Activated CD8-positive, alpha-beta memory T cell treated with anti-CD3 and anti-CD28 coated beads, Interleukin-2, amount 50 U/mL, for 48 hours (primary cell): ENCODE measurements around the gene HSPA13.
A peak's percentile ranks its signal among the peaks of the same experiment; 100 is the strongest.
"Not testable (repeated sequence)": the region's sequence is repeated elsewhere in the genome, so short reads cannot be mapped to it uniquely, and the experiment has no call there.

Experiments
- DNase-seq: peaks from one replicate; pipeline ENCODE4 v3.0.0-alpha.2; 2020

HSPA13 gene, protein sequence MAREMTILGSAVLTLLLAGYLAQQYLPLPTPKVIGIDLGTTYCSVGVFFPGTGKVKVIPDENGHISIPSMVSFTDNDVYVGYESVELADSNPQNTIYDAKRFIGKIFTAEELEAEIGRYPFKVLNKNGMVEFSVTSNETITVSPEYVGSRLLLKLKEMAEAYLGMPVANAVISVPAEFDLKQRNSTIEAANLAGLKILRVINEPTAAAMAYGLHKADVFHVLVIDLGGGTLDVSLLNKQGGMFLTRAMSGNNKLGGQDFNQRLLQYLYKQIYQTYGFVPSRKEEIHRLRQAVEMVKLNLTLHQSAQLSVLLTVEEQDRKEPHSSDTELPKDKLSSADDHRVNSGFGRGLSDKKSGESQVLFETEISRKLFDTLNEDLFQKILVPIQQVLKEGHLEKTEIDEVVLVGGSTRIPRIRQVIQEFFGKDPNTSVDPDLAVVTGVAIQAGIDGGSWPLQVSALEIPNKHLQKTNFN

DNA sequence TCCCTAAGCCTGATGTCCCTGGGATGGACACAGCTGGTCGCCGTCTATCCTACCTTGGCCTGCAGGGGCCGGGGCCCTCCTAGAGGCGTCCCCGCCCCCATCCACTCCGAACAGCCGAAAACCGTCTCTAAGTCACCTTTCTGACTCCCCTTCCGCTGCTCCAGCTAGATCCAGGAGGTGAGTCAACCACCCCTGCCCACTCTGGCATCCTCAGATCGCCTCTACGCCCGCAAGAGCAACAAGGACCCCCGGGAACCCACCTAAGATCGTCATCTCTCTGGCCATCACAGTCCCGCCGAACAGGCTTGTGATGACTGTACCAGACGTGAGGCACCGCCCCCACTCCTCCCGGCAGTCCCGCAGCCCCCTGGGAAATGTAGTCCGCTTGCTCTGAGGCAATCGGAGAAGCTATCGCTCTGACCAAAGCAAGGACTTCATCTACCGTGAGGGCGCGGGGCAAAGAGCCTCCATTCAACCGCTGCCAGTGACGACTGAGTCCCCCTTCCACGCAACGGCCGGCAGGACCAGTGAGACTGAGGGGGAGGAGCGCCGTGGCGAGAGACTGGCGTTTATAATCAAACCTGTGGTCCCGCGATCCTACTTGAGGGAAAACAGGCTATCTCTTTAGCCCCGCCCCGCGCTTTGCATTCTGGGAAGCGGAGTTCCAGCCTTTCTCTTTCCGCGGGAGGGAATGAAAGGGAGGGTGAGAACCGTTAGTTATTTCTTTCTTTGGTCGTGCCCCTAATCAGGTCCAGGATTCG, at the start of gene HSPA13:
Gene HSPA13, minus strand, starts transcription at position 312 of the 761 bp plus-strand sequence. Its CDS starts 27 bp downstream, at position 285.
- peak; percentile 96 for DNase-seq

DNA sequence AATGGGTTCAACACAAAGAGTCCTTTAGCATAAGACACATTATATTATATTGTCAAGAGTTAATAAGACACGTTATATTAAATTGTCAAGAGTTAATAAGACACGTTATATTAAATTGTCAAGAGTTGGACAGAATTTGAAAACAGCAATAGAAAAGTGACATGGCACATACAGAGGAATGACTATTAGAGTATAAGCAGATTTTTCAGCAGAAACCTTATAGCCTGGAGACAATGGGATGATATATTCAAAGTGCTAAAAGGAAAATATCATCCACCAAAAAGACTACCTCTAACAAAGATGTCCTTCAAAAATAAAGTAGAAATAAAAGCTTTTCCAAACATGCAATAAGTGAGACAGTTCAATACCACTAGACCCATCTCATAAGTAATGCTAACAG, 36.0 kb upstream of the HSPA13 start:
- no peak for DNase-seq

DNA sequence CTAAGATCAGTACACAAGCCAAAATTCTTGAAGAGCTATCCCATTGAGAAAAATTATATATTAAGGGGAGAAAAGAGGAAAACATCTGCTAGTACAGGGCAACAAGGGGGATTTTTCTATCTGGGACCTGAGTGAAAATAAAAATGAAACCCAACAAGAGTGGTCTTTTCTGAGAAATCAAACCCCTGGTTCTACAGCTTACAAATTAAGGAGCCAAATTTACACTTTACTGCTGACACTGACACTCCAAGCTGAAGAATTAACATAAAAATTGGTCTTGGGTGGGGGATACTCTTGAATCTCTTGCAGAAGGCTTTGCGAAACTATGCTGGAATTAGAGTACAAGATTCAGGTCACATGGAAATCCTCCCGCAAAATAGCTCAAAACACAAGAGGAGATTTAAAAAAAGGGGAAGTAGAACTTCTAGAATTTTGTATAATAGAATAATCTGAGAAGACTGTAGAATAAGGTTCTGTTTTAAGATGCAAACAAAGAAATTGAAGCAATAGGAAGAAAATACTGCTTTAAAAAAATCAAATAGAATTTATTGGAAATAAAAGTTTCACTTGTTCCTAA, 32.1 kb upstream of the HSPA13 start:
- DNase-seq: no peak

- no peak for DNase-seq
Measured at GRCh38 chr21:14405962-14406361, 23.0 kb upstream of the HSPA13 start.

DNA sequence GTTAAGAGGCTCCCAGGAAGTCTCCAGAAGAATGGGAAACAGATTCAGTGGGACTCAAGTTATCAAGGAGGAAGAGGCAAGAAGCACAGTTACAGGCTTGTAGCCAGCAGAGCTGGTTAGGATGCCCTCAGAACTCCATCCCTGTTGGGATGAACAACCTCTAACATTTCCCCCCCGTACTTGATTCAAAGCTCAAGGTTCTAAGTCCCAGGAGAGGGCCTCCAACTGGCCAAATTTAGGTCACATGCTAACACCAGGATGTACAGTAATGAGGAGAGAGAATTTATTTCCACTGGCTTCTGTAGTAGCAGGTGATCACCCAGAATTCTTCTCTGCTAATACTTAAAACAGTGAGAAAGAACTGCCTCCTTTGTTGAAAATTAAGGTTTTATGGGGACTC, 22.3 kb upstream of the HSPA13 start:
- DNase-seq: no peak

- DNase-seq: no peak
Measured at GRCh38 chr21:14403681-14404318, 20.9 kb upstream of the HSPA13 start.

DNA sequence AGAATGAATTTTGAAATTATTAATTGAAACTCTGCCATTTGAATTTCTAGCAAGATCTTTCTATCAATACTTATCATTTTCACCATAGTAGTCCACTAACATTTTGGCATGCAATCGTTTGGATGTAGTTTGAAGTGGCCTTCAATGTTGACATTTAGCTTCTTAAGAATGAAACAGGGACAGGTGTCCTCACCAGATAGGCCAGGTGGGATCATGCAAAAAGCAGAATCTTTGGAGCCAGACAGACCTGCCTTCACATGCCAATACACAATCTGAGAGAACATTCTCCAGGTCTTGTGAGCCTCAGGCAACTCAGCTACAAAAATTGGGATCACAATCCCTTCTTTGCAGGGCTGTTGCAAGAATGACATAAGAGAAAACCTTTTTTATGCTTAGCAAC, 18.3 kb upstream of the HSPA13 start:
- DNase-seq: no peak

GRCh38 chr21:14388282-14388681, 5.3 kb upstream of the HSPA13 start:
- DNase-seq: no peak

DNA sequence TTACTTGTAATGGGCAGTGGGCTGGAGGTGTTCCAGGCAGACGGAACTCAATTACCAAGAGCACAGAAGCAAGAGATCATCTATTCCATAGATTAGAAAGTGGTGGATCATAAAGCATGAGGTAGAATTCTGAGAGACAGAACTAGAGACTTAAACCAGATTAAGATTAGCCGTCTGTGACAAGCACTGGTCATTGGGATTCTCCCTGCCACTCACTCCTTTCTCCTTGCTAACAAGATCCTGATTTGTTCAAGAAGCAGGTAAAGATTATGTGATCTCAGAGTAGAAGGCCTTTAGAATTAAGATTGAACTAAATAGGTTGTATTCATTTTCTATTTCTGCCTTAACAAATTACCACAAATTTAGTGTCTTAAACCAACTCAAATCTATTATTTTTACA, 1.5 kb upstream of the HSPA13 start:
- DNase-seq: no peak

- DNase-seq: no peak
Measured at GRCh38 chr21:14383596-14384180, 742 bp upstream of the HSPA13 start.

GRCh38 chr21:14382486-14382834, 486 bp downstream of the HSPA13 start:
- no peak for DNase-seq

DNA sequence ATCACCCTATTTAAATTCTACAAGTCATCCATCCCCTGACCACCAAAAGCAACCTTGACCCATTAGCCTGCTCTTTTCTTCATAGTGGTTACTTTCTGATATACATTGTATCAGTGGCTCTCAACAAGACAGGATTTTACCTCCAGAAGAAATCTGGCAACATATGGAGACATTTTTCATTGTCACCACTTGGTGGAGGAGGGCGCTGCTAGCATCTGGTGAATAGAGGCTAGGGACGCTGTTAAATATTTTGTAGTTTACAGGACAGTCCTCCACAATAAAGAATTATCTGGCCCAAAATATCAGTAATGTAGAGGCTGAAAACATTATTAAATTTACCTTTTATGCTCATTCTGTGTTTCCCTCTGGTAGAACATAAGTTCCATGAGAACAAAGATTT, 6.1 kb downstream of the HSPA13 start:
- DNase-seq: no peak

GRCh38 chr21:14366998-14367397, 15.9 kb downstream of the HSPA13 start:
- no peak for DNase-seq

DNA sequence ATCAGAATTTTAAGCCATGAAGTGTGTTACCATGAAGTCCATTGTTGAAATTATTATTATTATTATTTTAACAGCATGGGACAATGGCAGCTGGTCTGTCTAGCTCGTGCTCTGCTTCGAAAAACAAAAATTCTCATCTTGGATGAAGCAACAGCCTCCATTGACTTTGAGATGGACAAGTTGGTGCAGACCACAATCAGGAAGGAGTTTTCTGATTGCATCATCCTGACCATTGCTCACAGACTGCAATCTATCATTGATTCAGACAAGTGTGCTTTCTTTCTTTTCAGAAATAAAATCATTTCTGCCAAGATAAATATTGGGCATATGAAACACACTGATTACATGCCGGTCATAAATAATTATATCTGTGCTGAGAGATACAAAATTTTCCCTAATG, 21.0 kb downstream of the HSPA13 start:
- DNase-seq: no peak

- DNase-seq: no peak
Measured at GRCh38 chr21:14358775-14359174, 24.2 kb downstream of the HSPA13 start.

GRCh38 chr21:14356746-14357145, 26.2 kb downstream of the HSPA13 start:
- DNase-seq: no peak

DNA sequence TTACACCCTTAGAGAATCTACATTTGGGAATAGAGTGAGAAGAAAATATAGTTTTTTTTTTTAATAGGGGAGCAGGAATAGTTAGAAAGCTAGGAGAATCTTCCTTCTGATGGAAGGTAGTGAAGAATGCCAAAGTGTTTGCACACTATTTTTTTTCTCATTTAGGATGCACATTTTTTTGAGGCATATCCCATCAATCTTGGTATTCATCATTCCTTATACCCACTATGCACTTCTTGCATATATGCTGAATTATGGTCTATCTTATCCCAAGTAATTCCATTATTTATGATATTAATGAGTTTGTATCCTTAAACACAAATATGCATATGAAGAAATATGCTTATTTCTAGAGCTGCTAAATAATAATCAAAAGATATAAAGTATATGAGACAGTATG, 28.4 kb downstream of the HSPA13 start:
- no peak for DNase-seq

- no peak for DNase-seq
Measured at GRCh38 chr21:14353726-14354125, 29.2 kb downstream of the HSPA13 start.

GRCh38 chr21:14353231-14353630, 29.7 kb downstream of the HSPA13 start:
- DNase-seq: no peak

DNA sequence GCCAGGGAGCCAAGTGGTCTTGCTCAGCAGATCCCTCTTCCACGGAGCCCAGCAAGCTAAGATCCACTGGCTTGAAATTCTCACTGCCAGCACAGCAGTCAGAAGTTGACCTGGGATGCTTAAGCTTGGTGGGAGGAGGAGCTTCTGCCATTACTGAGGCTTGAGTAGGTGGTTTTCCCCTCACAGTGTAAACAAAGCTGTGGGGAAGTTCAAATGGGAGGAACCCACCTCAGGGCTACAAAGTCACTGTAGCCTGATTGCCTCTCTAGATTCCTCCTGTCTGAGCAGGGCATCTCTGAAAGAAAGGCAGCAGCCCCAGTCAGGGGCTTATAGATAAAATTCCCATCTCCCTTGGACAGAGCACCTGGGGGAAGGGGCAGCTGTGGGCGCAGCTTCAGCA, 55.6 kb downstream of the HSPA13 start:
- not testable (repeated sequence) for DNase-seq

- DNase-seq: no peak
Measured at GRCh38 chr21:14325595-14325994, 57.4 kb downstream of the HSPA13 start.
